GM12878 (cell line): Measurements from ENCODE around the gene ARL5B. TPM values are rescaled to one million over a fixed set of nuclear protein-coding genes. Genes with fewer than 3 reads are reported as not detected.
A peak's percentile ranks its signal among the peaks of the same experiment; 100 is the strongest.

Experiments used
- CEBPZ ChIP-seq: fragments of 150-350 bp; IDR thresholded peaks from 2 replicates; pipeline ENCODE4 v1.6.1; 2016; ENCODE audit warnings: low read depth, low read length
- CHD2 ChIP-seq: IDR thresholded peaks from 2 replicates; pipeline ENCODE4 v1.6.1; 2011; ENCODE audit warnings: low read depth, low read length, improper control_type of control experiment, borderline replicate concordance
- CREB1 ChIP-seq: IDR thresholded peaks from 2 replicates; pipeline ENCODE4 v1.6.1; 2012; ENCODE audit warnings: low read depth, mild to moderate bottlenecking, inconsistent platforms
- EED ChIP-seq: sonication (generic); IDR thresholded peaks from 2 replicates; pipeline ENCODE4 v1.6.1; 2016; ENCODE audit warnings: antibody characterized with exemption, low read depth
- HDAC2 ChIP-seq: fragments of 200-600 bp; sonication (generic); IDR thresholded peaks from 2 replicates; pipeline ENCODE4 v1.6.1; 2017
- NR2C2 ChIP-seq: IDR thresholded peaks from 2 replicates; pipeline ENCODE4 v1.6.1; 2011; ENCODE audit warnings: borderline replicate concordance, low read depth; ENCODE audit not compliant: control insufficient read depth, insufficient read length
- RAD21 ChIP-seq: IDR thresholded peaks from 2 replicates; pipeline ENCODE4 v1.6.1; 2011; ENCODE audit warnings: mild to moderate bottlenecking, low read depth, low read length, moderate library complexity; ENCODE audit not compliant: insufficient read depth
- RCOR1 ChIP-seq: conservative IDR thresholded peaks from 2 replicates; pipeline ENCODE4 v1.6.1; 2012; ENCODE audit warnings: low read depth, low read length, improper control_type of control experiment
- RELA ChIP-seq: fragments of 450-650 bp; IDR thresholded peaks from 2 replicates; pipeline ENCODE4 v1.8.0; 2014; ENCODE audit warnings: borderline replicate concordance; ENCODE audit not compliant: partially characterized antibody
- SRF ChIP-seq, 2 experiments: IDR thresholded peaks; 2 replicates each; pipeline ENCODE4 v1.6.1; 2011; ENCODE audit warnings: low read depth in 2 of 2, low read length in 2 of 2, mild to moderate bottlenecking in 1 of 2, moderate library complexity in 1 of 2
- ZBTB11 ChIP-seq: fragments of 450-650 bp; formaldehyde crosslinking; IDR thresholded peaks from 2 replicates; pipeline ENCODE4 v1.5.0; 2022; ENCODE audit warnings: mild to moderate bottlenecking, missing genetic modification characterization
- ZNF24 ChIP-seq: fragments of 450-650 bp; IDR thresholded peaks from 2 replicates; pipeline ENCODE4 v1.6.1; 2017; ENCODE audit warnings: antibody characterized with exemption, mild to moderate bottlenecking
- ZNF592 ChIP-seq: fragments of 450-650 bp; IDR thresholded peaks from 2 replicates; pipeline ENCODE4 v1.6.1; 2017; ENCODE audit warnings: mild to moderate bottlenecking, moderate library complexity
- ZNF687 ChIP-seq: fragments of 450-650 bp; IDR thresholded peaks from 2 replicates; pipeline ENCODE4 v1.6.1; 2017; ENCODE audit warnings: mild to moderate bottlenecking, moderate library complexity
- polyA plus RNA-seq, 11 experiments: library from polyadenylated mRNA; depleted of rRNA in 4 of 11; unstranded in 6 of 11; stranded (reverse) in 5 of 11; fragments of >200 nt; fragmentation: Nextera tagmentation in 4 of 11; fragmentation: Illumina TruSeq in 1 of 11; extraction: Ambion mirVana in 4 of 11; extraction: Trizol in 1 of 11; gene quantifications; 1 replicate in 1 of 11; 2 replicates in 10 of 11; pipeline versions ENCODE4 v1.2.1 to v1.2.3, GENCODE V29; 2011 to 2016; ENCODE audit warnings: inconsistent platforms in 2 of 11, missing spikeins in 2 of 11, low read depth in 1 of 11
- total RNA-seq, 4 experiments: library from RNA; depleted of rRNA in 3 of 4; stranded (reverse); fragments of >200 nt in 3 of 4; fragmentation: Illumina TruSeq in 1 of 4; extraction: Trizol in 1 of 4; gene quantifications; 2 replicates each; pipeline versions ENCODE4 v1.2.1 to v1.2.3, GENCODE V29; 2013 to 2021

The ARL5B gene
- total and polyA plus RNA-seq, 10 of the 15 experiments (the other 5 are each of a cell fraction or from before 2014, with no cell fraction given) = 2.5 to 20.7 (median 9.1) TPM

- TF ChIP-seq ZNF592 (no peak), SRF (IDR thresholded peaks at IDR 0.05; ENCODE audit: low read depth in 2 of 2, low read length in 2 of 2) (peak in 1 of 2 experiments; percentile 54; a peak in 1 of 4 replicates), RAD21 (no peak), ZBTB11 (CRISPR knock-in tag) (no peak), ZNF687 (peak; percentile 43; the same call in 1 of the 2 replicates), CEBPZ (no peak), NR2C2 (no peak), CREB1 (peak; percentile 97), RCOR1 (no peak), CHD2 (no peak; the same call in 1 of the 2 replicates), HDAC2 (no peak), EED (peak; percentile 25; the same call in 1 of the 2 replicates), RELA (no peak), ZNF24 (no peak)
Observed at GRCh38 chr10:18651324-18652007, 7.8 kb upstream of the ARL5B start, which contains the start of gene NSUN6 (continued).
